Hippocampal formation (tissue), 2 donors: ENCODE results near the gene MAD2L2.

ENCODE experiments used
- DNase-seq, 2 donors: peaks; one replicate each; lab custom pipeline; 2025; lab: John Stamatoyannopoulos, UW

MAD2L2 gene

GRCh38 chr1:11653101-11653860 is 27.7 kb downstream of the MAD2L2 start:
- DNase-seq = no peak

- DNase-seq = no peak
Observed at GRCh38 chr1:11652203-11652780, 28.7 kb downstream of the MAD2L2 start.

- DNase-seq = no peak
Observed at GRCh38 chr1:11651017-11651416, 29.9 kb downstream of the MAD2L2 start.

GRCh38 chr1:11650331-11650991 is 30.5 kb downstream of the MAD2L2 start:
- DNase-seq = peak; percentile 36 to 66

- DNase-seq = no peak
Observed at GRCh38 chr1:11649624-11650330, 31.2 kb downstream of the MAD2L2 start.

GRCh38 chr1:11649237-11649623 is 31.7 kb downstream of the MAD2L2 start:
- no peak for DNase-seq

GRCh38 chr1:11648732-11649158 is 32.2 kb downstream of the MAD2L2 start:
- DNase-seq = peak in 1 of 2 donors; percentile 31

- peak; percentile 93 to 94 for DNase-seq
Observed at GRCh38 chr1:11648039-11648438, 32.9 kb downstream of the MAD2L2 start.

GRCh38 chr1:11647333-11647732 is 33.6 kb downstream of the MAD2L2 start:
- DNase-seq = no peak

- no peak for DNase-seq
Observed at GRCh38 chr1:11646317-11646716, 34.6 kb downstream of the MAD2L2 start.

GRCh38 chr1:11645670-11646265 is 35.2 kb downstream of the MAD2L2 start:
- DNase-seq = peak; percentile 74 to 78

GRCh38 chr1:11645270-11645669 is 35.7 kb downstream of the MAD2L2 start:
- DNase-seq = no peak

GRCh38 chr1:11643782-11644181 is 37.2 kb downstream of the MAD2L2 start:
- no peak for DNase-seq

GRCh38 chr1:11642418-11643017 is 38.4 kb downstream of the MAD2L2 start:
- peak; percentile 32 to 55 for DNase-seq

GRCh38 chr1:11641776-11642305 is 39.1 kb downstream of the MAD2L2 start:
- DNase-seq = no peak

GRCh38 chr1:11640944-11641343 is 40.0 kb downstream of the MAD2L2 start:
- no peak for DNase-seq

- DNase-seq = no peak
Observed at GRCh38 chr1:11640101-11640500, 40.8 kb downstream of the MAD2L2 start.

- no peak for DNase-seq
Observed at GRCh38 chr1:11639372-11639771, 41.6 kb downstream of the MAD2L2 start.

- DNase-seq = no peak
Observed at GRCh38 chr1:11638121-11638520, 42.8 kb downstream of the MAD2L2 start.

- no peak for DNase-seq
Observed at GRCh38 chr1:11634365-11635192, 46.4 kb downstream of the MAD2L2 start.
